COLO668 (cell line): Measurements from ENCODE around the gene IL17RE.
"Not testable (repeated sequence)": the region's sequence is repeated elsewhere in the genome, so short reads cannot be mapped to it uniquely, and the experiment has no call there.

Experiments used
- DNase-seq: peaks from one replicate; lab custom pipeline; 2025; ENCODE audit not compliant: unreplicated experiment; lab: John Stamatoyannopoulos, UW

The IL17RE gene

GRCh38 chr3:9879830-9880549 is 22.7 kb upstream of the IL17RE start, which contains the start of gene CIDEC:
TSS of gene CIDEC (minus strand) at chr3:9880253. CDS start at chr3:9878486, 1,767 bp downstream.
- no peak for DNase-seq

- DNase-seq = peak; percentile 4
These were observed 21.2 kb upstream of the IL17RE start for GRCh38 chr3:9881441-9881840.

- no peak for DNase-seq
These were observed 18.7 kb upstream of the IL17RE start for GRCh38 chr3:9883706-9884554.

GRCh38 chr3:9884555-9885165 is 18.0 kb upstream of the IL17RE start:
- DNase-seq = no peak

- no peak for DNase-seq
These were observed 16.3 kb upstream of the IL17RE start for GRCh38 chr3:9886328-9886727.

GRCh38 chr3:9887480-9887879 is 15.2 kb upstream of the IL17RE start:
- no peak for DNase-seq

- no peak for DNase-seq
These were observed 14.1 kb upstream of the IL17RE start for GRCh38 chr3:9888540-9888939.

- DNase-seq = no peak
These were observed 13.2 kb upstream of the IL17RE start for GRCh38 chr3:9889405-9889804.

GRCh38 chr3:9890249-9891071 is 12.2 kb upstream of the IL17RE start, which contains the start of gene JAGN1:
TSS of gene JAGN1 (plus strand) at chr3:9890610. CDS start at chr3:9890723, 113 bp downstream.
- peak; percentile 85 for DNase-seq

- no peak for DNase-seq
These were observed 11.5 kb upstream of the IL17RE start for GRCh38 chr3:9891072-9891622.

GRCh38 chr3:9893739-9894138 is 8.9 kb upstream of the IL17RE start:
- DNase-seq = no peak

- DNase-seq = not testable (repeated sequence)
These were observed 6.9 kb upstream of the IL17RE start for GRCh38 chr3:9895715-9896114.

- DNase-seq = not testable (repeated sequence)
These were observed 5.8 kb upstream of the IL17RE start for GRCh38 chr3:9896755-9897407.

GRCh38 chr3:9897408-9898372 is 5.0 kb upstream of the IL17RE start:
- peak; percentile 40 for DNase-seq

GRCh38 chr3:9898467-9899241 is 4.0 kb upstream of the IL17RE start:
- no peak for DNase-seq

- no peak for DNase-seq
These were observed 3.3 kb upstream of the IL17RE start for GRCh38 chr3:9899289-9899791.

- DNase-seq = not testable (repeated sequence)
These were observed 1.7 kb upstream of the IL17RE start for GRCh38 chr3:9900965-9901415.

GRCh38 chr3:9901967-9902366 is 681 bp upstream of the IL17RE start:
- no peak for DNase-seq
